Measurements from ENCODE around the gene TRIM24.
"Not testable (repeated sequence)": the region's sequence is repeated elsewhere in the genome, so short reads cannot be mapped to it uniquely, and the experiment has no call there.

Gene TRIM24

GRCh38 chr7:138460649-138461607 lies 869 bp downstream of the TRIM24 start:
- DNase-seq (ENCODE audit: low read depth), result peak; percentile 46

- not testable (repeated sequence) for DNase-seq (ENCODE audit: low read depth)
Observed at GRCh38 chr7:138463291-138463618, 3.2 kb downstream of the TRIM24 start.

- no peak for DNase-seq (ENCODE audit: low read depth)
Observed at GRCh38 chr7:138465046-138465445, 5.0 kb downstream of the TRIM24 start.

- not testable (repeated sequence) for DNase-seq (ENCODE audit: low read depth)
Observed at GRCh38 chr7:138466069-138466756, 6.2 kb downstream of the TRIM24 start.

DNA sequence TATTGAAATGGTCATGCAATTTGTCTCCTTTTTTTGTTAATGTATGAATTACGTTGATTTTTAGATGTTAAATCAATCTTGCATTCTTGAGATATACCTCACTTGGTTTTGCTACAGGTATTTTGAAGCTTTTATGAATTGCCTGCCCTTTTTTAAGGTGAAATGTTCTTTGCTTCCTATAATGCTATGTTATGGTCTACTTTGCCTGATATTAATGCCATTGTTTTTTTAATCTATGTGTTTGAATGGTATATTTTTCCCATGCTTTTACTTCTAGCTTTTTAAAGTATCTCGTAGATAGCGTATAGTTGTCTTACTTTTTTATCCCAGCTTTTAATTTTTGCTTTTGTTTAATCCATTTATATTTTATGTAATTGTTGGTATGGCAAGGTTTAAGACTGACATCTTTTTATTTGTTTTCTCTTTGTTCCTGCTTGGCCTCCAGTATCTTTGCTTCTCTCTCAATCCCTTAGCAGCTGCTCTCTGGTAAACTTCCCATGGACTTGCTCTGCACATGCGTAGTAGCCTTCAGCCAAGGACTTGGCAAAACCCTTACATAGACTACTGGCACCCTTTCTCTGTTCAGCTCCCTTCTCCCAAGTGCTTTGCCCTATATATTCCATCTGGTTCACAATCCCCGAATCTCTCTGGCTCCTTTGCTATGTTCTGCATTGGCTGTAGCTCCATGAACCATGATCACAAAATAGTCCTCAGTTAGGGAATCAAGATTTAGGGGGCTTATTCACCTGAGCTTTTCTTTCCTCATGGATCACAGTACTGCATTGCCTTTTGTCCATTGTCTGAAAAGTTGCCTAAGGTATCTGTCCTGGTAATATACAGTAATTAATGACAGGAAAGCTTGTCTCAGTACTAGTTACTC lies 8.4 kb downstream of the TRIM24 start:
- no peak for DNase-seq (ENCODE audit: low read depth)

GRCh38 chr7:138470391-138471157 lies 10.5 kb downstream of the TRIM24 start:
- no peak for DNase-seq (ENCODE audit: low read depth)

GRCh38 chr7:138472292-138473079 lies 12.4 kb downstream of the TRIM24 start:
- no peak for DNase-seq (ENCODE audit: low read depth)

DNA sequence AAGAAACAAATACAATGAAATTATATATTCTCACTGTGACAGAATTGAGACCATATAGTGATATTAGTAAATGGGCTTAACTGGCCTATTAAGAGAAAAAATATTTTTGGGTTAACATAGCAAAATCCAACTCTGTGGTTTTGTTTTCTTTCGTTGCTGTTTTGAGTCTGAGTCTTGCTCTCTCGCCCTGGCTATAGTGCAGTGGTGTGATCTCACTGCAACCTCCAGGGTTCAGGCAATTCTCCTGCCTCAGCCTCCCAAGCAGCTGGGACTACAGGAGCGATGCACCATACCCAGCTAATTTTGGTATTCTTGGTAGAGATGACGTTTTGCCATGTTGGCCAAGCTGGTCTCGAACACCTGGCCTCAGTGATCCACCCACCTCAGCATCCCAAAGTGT lies 15.3 kb downstream of the TRIM24 start:
- no peak for DNase-seq (ENCODE audit: low read depth)

- DNase-seq (ENCODE audit: low read depth), result no peak
Observed at GRCh38 chr7:138477081-138477578, 17.1 kb downstream of the TRIM24 start.

GRCh38 chr7:138477581-138477980 lies 17.5 kb downstream of the TRIM24 start:
- DNase-seq (ENCODE audit: low read depth), result no peak

DNA sequence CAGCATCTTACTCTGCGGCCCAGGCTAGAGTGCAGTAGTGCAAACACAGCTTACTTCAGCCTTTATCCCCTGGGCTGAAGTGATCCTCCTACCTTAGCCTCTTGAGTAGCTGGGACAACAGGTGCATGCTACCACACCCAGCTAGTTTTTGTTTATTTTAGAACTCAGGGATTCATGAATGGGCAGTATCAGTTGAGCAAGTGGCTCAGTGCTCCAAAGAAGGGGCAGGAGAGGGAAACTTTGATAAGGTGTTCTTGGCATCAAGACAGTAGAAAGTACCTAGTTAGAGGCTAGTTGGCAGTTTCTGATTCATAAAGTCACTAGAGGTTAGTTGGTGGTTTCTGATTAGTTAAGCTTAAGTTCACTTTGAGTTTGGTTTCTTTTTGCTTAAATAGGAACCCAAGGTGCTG lies 18.4 kb downstream of the TRIM24 start:
- no peak for DNase-seq (ENCODE audit: low read depth)

GRCh38 chr7:138480527-138480926 lies 20.5 kb downstream of the TRIM24 start:
- DNase-seq (ENCODE audit: low read depth), result no peak

- no peak for DNase-seq (ENCODE audit: low read depth)
Observed at GRCh38 chr7:138481447-138482380, 21.7 kb downstream of the TRIM24 start.

GRCh38 chr7:138483531-138483930 lies 23.5 kb downstream of the TRIM24 start:
- no peak for DNase-seq (ENCODE audit: low read depth)

DNA sequence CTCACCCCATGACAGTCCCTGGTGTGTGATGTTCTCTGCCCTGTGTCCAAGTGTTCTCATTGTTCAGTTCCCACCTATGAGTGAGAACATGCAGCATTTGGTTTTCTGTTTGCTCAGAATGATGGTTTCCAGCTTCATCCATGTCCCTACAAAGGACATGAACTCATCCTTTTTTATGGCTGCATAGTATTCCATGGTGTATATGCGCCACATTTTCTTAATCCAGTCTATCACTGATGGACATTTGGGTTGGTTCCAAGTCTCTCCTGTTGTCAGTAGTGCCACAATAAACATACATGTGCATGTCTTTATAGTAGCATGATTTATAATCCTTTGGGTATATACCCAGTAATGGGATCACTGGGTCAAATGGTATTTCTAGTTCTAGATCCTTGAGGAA lies 25.4 kb downstream of the TRIM24 start:
- not testable (repeated sequence) for DNase-seq (ENCODE audit: low read depth)

- not testable (repeated sequence) for DNase-seq (ENCODE audit: low read depth)
Observed at GRCh38 chr7:138489139-138489538, 29.1 kb downstream of the TRIM24 start.

GRCh38 chr7:138491612-138492386 lies 31.7 kb downstream of the TRIM24 start:
- DNase-seq (ENCODE audit: low read depth), result no peak

- no peak for DNase-seq (ENCODE audit: low read depth)
Observed at GRCh38 chr7:138492423-138492822, 32.4 kb downstream of the TRIM24 start.

DNA sequence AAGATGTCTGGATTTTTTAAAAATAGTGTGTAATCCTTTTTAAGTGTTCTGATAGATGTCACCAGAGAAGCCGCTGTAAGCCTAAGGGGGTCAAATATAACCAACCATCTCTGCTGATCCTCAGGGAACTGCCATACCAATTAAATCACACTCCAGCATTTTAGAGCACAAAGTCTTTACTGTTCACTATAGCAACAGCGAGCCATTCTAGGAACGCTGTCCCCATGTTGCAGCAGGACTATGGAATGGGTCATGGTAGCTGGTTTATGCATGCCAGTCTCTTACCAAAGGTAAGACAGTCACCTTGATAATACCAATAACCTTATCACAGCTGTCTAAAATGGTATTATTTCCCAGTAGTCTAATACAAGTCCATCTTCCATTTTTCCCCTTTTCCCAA lies 33.5 kb downstream of the TRIM24 start:
- no peak for DNase-seq (ENCODE audit: low read depth)
